ENCODE data around the gene C14orf132.

- TF ChIP-seq POLR2A (IDR thresholded peaks at IDR 0.05) (no peak), POLR2AphosphoS5 (IDR thresholded peaks at IDR 0.05; ENCODE audit: insufficient read depth in 1 of 2, low read depth in 1 of 2) (peak; percentile 86 to 94)
- TF ChIP-seq, protein P1, sequence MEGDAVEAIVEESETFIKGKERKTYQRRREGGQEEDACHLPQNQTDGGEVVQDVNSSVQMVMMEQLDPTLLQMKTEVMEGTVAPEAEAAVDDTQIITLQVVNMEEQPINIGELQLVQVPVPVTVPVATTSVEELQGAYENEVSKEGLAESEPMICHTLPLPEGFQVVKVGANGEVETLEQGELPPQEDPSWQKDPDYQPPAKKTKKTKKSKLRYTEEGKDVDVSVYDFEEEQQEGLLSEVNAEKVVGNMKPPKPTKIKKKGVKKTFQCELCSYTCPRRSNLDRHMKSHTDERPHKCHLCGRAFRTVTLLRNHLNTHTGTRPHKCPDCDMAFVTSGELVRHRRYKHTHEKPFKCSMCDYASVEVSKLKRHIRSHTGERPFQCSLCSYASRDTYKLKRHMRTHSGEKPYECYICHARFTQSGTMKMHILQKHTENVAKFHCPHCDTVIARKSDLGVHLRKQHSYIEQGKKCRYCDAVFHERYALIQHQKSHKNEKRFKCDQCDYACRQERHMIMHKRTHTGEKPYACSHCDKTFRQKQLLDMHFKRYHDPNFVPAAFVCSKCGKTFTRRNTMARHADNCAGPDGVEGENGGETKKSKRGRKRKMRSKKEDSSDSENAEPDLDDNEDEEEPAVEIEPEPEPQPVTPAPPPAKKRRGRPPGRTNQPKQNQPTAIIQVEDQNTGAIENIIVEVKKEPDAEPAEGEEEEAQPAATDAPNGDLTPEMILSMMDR (IDR thresholded peaks at IDR 0.05) = no peak
These were observed 65.4 kb downstream of the C14orf132 start for GRCh38 chr14:96104469-96105057.
